SK-N-SH (cell line): Measurements from ENCODE around the gene FYB1. TPM values are rescaled to one million over a fixed set of nuclear protein-coding genes. Genes with fewer than 3 reads are reported as not detected.

Experiments
- CTCF ChIA-PET: fragments of 300-600, 350-600 bp; formaldehyde crosslinking; extraction: SDS; loops from one replicate; lab custom pipeline; 2021; lab: Yijun Ruan, JAX
- POLR2A ChIA-PET: fragments of 350-600 bp; sonication (Branson Sonifier 250); formaldehyde crosslinking; extraction: SDS; loops from one replicate; lab custom pipeline; 2020; ENCODE audit warnings: antibody characterized with exemption, inconsistent platforms; lab: Yijun Ruan, JAX
- DNase-seq: peaks from one replicate; pipeline ENCODE4 v3.0.0; 2012
- H2AFZ ChIP-seq: fragments of 200-600 bp; sonication (generic); 2 replicates; pipeline ENCODE4 v1.8.1; 2016; ENCODE audit warnings: antibody characterized with exemption, mild to moderate bottlenecking, low read depth
- H3F3A ChIP-seq: fragments of 200-600 bp; sonication (generic); replicated peaks from 2 replicates; pipeline ENCODE3; 2016; ENCODE audit warnings: antibody characterized with exemption, mild to moderate bottlenecking; ENCODE audit not compliant: insufficient read depth
- H3K27ac ChIP-seq, 2 experiments: fragments of 200-500 bp in 1 of 2; fragments of 200-600 bp in 1 of 2; sonication (Bioruptor generic) in 1 of 2; sonication (generic), shearing (Covaris generic) in 1 of 2; 2 replicates each; pipeline versions ENCODE4 v1.5.1 to v1.6.1; 2014 to 2016; ENCODE audit warnings: low read depth in 2 of 2, inconsistent platforms in 1 of 2, low read length in 1 of 2, mild to moderate bottlenecking in 1 of 2, mixed read lengths in 1 of 2
- H3K27me3 ChIP-seq: fragments of 200-600 bp; sonication (generic), shearing (Covaris generic); 2 replicates; pipeline ENCODE4 v1.6.1; 2016; ENCODE audit warnings: mixed run types; ENCODE audit not compliant: insufficient read depth
- H3K36me3 ChIP-seq, 2 experiments: fragments of 200-500 bp in 1 of 2; fragments of 200-600 bp in 1 of 2; sonication (Bioruptor generic) in 1 of 2; sonication (generic) in 1 of 2; replicated peaks in 1 of 2; 2 replicates each; pipeline versions ENCODE3 to v1.5.1; 2014 to 2016; ENCODE audit warnings: low read length in 1 of 2, mild to moderate bottlenecking in 1 of 2; ENCODE audit not compliant: insufficient read depth in 2 of 2, control insufficient read depth in 1 of 2
- H3K4me1 ChIP-seq, 2 experiments: fragments of 200-500 bp in 1 of 2; fragments of 200-600 bp in 1 of 2; sonication (Bioruptor generic) in 1 of 2; sonication (generic), shearing (Covaris generic) in 1 of 2; 2 replicates each; pipeline versions ENCODE4 v1.5.1 to v1.6.1; 2014 to 2016; ENCODE audit warnings: low read depth in 1 of 2, low read length in 1 of 2, mixed run types in 1 of 2; ENCODE audit not compliant: insufficient read depth in 2 of 2, control insufficient read depth in 1 of 2
- H3K4me2 ChIP-seq: fragments of 200-600 bp; sonication (generic), shearing (Covaris generic); 2 replicates; pipeline ENCODE4 v1.6.1; 2017; ENCODE audit warnings: mixed run types
- H3K4me3 ChIP-seq, 2 experiments: fragments of 200-500 bp in 1 of 2; fragments of 200-600 bp in 1 of 2; sonication (Bioruptor generic) in 1 of 2; sonication (generic), shearing (Covaris generic) in 1 of 2; 2 replicates each; pipeline versions ENCODE4 v1.5.1 to v1.8.1; 2014 to 2016; ENCODE audit warnings: low read depth in 2 of 2, inconsistent platforms in 1 of 2, low read length in 1 of 2, mild to moderate bottlenecking in 1 of 2, mixed read lengths in 1 of 2, moderate library complexity in 1 of 2
- H3K79me2 ChIP-seq: fragments of 200-600 bp; sonication (generic); 2 replicates; pipeline ENCODE4 v1.8.1; 2017; ENCODE audit warnings: mild to moderate bottlenecking; ENCODE audit not compliant: insufficient read depth
- H3K9ac ChIP-seq: fragments of 200-600 bp; sonication (generic); 2 replicates; pipeline ENCODE4 v1.6.1; 2017; ENCODE audit warnings: mixed run types
- H3K9me2 ChIP-seq: fragments of 200-600 bp; sonication (generic); 2 replicates; pipeline ENCODE4 v1.6.1; 2017; ENCODE audit warnings: mixed run types
- H3K9me3 ChIP-seq: fragments of 200-600 bp; sonication (generic); 2 replicates; pipeline ENCODE4 v1.6.1; 2017; ENCODE audit warnings: mixed run types, mild to moderate bottlenecking, moderate library complexity
- H4K20me1 ChIP-seq: fragments of 200-600 bp; sonication (generic); 2 replicates; pipeline ENCODE4 v1.6.1; 2017; ENCODE audit warnings: mild to moderate bottlenecking, mixed run types; ENCODE audit not compliant: insufficient read depth
- CHD2 ChIP-seq: fragments of 150-350 bp; IDR thresholded peaks from 2 replicates; pipeline ENCODE4 v1.6.1; 2018; ENCODE audit warnings: low read length; ENCODE audit not compliant: partially characterized antibody
- ELF1 ChIP-seq: IDR thresholded peaks from 2 replicates; pipeline ENCODE4 v1.4.0; 2012
- EP300 ChIP-seq, 2 experiments: IDR thresholded peaks; 2 replicates each; pipeline versions ENCODE4 v1.4.0 to v1.6.1; 2012; ENCODE audit warnings: borderline replicate concordance in 1 of 2, low read depth in 1 of 2, low read length in 1 of 2
- FOSL2 ChIP-seq: IDR thresholded peaks from 2 replicates; pipeline ENCODE4 v1.4.0; 2012; ENCODE audit warnings: low read depth, mild to moderate bottlenecking, moderate library complexity, borderline replicate concordance
- JUND ChIP-seq: IDR thresholded peaks from 2 replicates; pipeline ENCODE4 v1.4.0; 2012
- MAX ChIP-seq: IDR thresholded peaks from 2 replicates; pipeline ENCODE4 v1.4.0; 2012; ENCODE audit warnings: low read depth
- MEF2A ChIP-seq: IDR thresholded peaks from 2 replicates; pipeline ENCODE4 v1.4.0; 2012; ENCODE audit warnings: low read depth, borderline replicate concordance
- MXI1 ChIP-seq: IDR thresholded peaks from 2 replicates; pipeline ENCODE4 v1.6.1; 2012; ENCODE audit warnings: mild to moderate bottlenecking, low read depth, low read length, improper control_type of control experiment
- NFIC ChIP-seq: IDR thresholded peaks from 2 replicates; pipeline ENCODE4 v1.4.0; 2012; ENCODE audit warnings: borderline replicate concordance
- RAD21 ChIP-seq: IDR thresholded peaks from 2 replicates; pipeline ENCODE4 v1.6.1; 2012; ENCODE audit warnings: mild to moderate bottlenecking, low read length
- RFX5 ChIP-seq: IDR thresholded peaks from 2 replicates; pipeline ENCODE4 v1.6.1; 2012; ENCODE audit warnings: mild to moderate bottlenecking, improper control_type of control experiment, low read length
- RXRA ChIP-seq: IDR thresholded peaks from 2 replicates; pipeline ENCODE4 v1.4.0; 2012; ENCODE audit warnings: low read depth, mild to moderate bottlenecking, borderline replicate concordance
- SMC3 ChIP-seq: IDR thresholded peaks from 2 replicates; pipeline ENCODE4 v1.6.1; 2012; ENCODE audit warnings: low read depth, low read length, improper control_type of control experiment
- TAF1 ChIP-seq: IDR thresholded peaks from 2 replicates; pipeline ENCODE4 v1.6.1; 2012; ENCODE audit warnings: low read depth, mild to moderate bottlenecking, low read length, moderate library complexity, borderline replicate concordance
- TCF12 ChIP-seq: IDR thresholded peaks from 2 replicates; pipeline ENCODE4 v1.4.0; 2012
- USF2 ChIP-seq: fragments of 150-350 bp; IDR thresholded peaks from 2 replicates; pipeline ENCODE4 v1.6.1; 2017; ENCODE audit warnings: antibody characterized with exemption, low read length, low read depth, borderline replicate concordance
- WGBS: methylation state at CpG from one replicate; pipeline ENCODE4 v1.1.6; 2017; ENCODE audit warnings: low lambda C conversion rate; 5-methylcytosine and 5-hydroxymethylcytosine counted together
- polyA plus RNA-seq, 3 experiments: library from polyadenylated mRNA; depleted of rRNA; stranded (reverse); fragments of >200 nt; gene quantifications; 2 replicates each; pipeline ENCODE4 v1.2.3, GENCODE V29; 2012
- TF ChIP-seq, protein P1 (sequence below): IDR thresholded peaks from 2 replicates; pipeline ENCODE4 v1.4.0; 2012; ENCODE audit warnings: low read depth, borderline replicate concordance
- TF ChIP-seq, protein P2 (sequence below): IDR thresholded peaks from 2 replicates; pipeline ENCODE4; 2012

Gene FYB1
- polyA plus RNA-seq, 1 of the 3 experiments (the other 2 are of a cell fraction), result not detected

- no peak overlapping the region for H3K27ac ChIP-seq
- H3K4me1 ChIP-seq, result no peaks in the 10 kb centered on the region
- H3K9ac ChIP-seq, result no peak overlapping the region
- no peaks in the 10 kb centered on the region for H3K9me2 ChIP-seq
- ChIA-PET CTCF (interaction anchor here (3.0 kb wide), 1 partner anchor 28 kb away, joined by 14 read pairs; no protein-coding TSS in a partner anchor), POLR2A (no interaction called here)
- TF ChIP-seq ELF1 (no peak), NFIC (no peak), RFX5 (no peak), JUND (no peak), EP300 (IDR thresholded peaks at IDR 0.05; ENCODE audit: borderline replicate concordance in 1 of 2, low read depth in 1 of 2, low read length in 1 of 2) (no peak), RXRA (no peak), MEF2A (no peak), FOSL2 (no peak), MAX (no peak), CHD2 (no peak), MXI1 (no peak), USF2 (no peak), TAF1 (no peak), SMC3 (no peak), TCF12 (no peak), RAD21 (no peak)
- TF ChIP-seq, protein P1, sequence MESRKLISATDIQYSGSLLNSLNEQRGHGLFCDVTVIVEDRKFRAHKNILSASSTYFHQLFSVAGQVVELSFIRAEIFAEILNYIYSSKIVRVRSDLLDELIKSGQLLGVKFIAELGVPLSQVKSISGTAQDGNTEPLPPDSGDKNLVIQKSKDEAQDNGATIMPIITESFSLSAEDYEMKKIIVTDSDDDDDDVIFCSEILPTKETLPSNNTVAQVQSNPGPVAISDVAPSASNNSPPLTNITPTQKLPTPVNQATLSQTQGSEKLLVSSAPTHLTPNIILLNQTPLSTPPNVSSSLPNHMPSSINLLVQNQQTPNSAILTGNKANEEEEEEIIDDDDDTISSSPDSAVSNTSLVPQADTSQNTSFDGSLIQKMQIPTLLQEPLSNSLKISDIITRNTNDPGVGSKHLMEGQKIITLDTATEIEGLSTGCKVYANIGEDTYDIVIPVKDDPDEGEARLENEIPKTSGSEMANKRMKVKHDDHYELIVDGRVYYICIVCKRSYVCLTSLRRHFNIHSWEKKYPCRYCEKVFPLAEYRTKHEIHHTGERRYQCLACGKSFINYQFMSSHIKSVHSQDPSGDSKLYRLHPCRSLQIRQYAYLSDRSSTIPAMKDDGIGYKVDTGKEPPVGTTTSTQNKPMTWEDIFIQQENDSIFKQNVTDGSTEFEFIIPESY, result no peak
- TF ChIP-seq, protein P2, sequence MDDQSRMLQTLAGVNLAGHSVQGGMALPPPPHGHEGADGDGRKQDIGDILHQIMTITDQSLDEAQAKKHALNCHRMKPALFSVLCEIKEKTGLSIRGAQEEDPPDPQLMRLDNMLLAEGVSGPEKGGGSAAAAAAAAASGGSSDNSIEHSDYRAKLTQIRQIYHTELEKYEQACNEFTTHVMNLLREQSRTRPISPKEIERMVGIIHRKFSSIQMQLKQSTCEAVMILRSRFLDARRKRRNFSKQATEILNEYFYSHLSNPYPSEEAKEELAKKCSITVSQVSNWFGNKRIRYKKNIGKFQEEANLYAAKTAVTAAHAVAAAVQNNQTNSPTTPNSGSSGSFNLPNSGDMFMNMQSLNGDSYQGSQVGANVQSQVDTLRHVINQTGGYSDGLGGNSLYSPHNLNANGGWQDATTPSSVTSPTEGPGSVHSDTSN, result no peak
- H3K79me2 ChIP-seq, result no peaks in the 10 kb centered on the region
- peaks cover 67% of the 10 kb centered on the region for H3K27me3 ChIP-seq
- H3K4me2 ChIP-seq, result no peak overlapping the region
- no peaks in the 10 kb centered on the region for H4K20me1 ChIP-seq
- no peak overlapping the region for H2AFZ ChIP-seq
- 39% methylated on average over 6 of the region's 6 CpGs for WGBS
- no peak overlapping the region for H3K4me3 ChIP-seq
- no peaks in the 10 kb centered on the region for H3K9me3 ChIP-seq
- DNase-seq, result no peak
- H3F3A ChIP-seq, result no peaks in the 10 kb centered on the region
- no peaks in the 10 kb centered on the region for H3K36me3 ChIP-seq
Observed at GRCh38 chr5:39214912-39215709, 4.3 kb downstream of the FYB1 start.
